DND-41 (cell line): ENCODE results near the gene RAMP1.

Source experiments
- ATAC-seq: fragments of 200-7000 bp; cut with Tn5 transposase; 3 replicates; pipeline ENCODE4 v1.9.1; 2021; ENCODE audit warnings: low read depth; ENCODE audit not compliant: insufficient read depth
- DNase-seq: peaks from one replicate; pipeline ENCODE4 v3.0.0-alpha.2; 2020
- H2AFZ ChIP-seq: 2 replicates; pipeline ENCODE4 v1.6.0; 2012; ENCODE audit warnings: low read depth, low read length
- H3K27ac ChIP-seq: 2 replicates; pipeline ENCODE4 v1.5.1; 2012; ENCODE audit warnings: low read length, inconsistent platforms
- H3K27me3 ChIP-seq: fragments of 200-600 bp; sonication (generic); 2 replicates; pipeline ENCODE4 v1.6.0; 2012; ENCODE audit warnings: low read length, mild to moderate bottlenecking, inconsistent platforms; ENCODE audit not compliant: insufficient read depth, poor library complexity
- H3K36me3 ChIP-seq: 2 replicates; pipeline ENCODE4 v1.5.1; 2012; ENCODE audit warnings: low read length, inconsistent platforms; ENCODE audit not compliant: insufficient read depth
- H3K4me1 ChIP-seq: 2 replicates; pipeline ENCODE4 v1.5.1; 2012; ENCODE audit warnings: mild to moderate bottlenecking, low read length; ENCODE audit not compliant: insufficient read depth
- H3K4me2 ChIP-seq: 2 replicates; pipeline ENCODE4 v1.6.0; 2012; ENCODE audit warnings: mild to moderate bottlenecking, moderate library complexity, low read length, inconsistent platforms; ENCODE audit not compliant: insufficient read depth
- H3K4me3 ChIP-seq, 2 experiments: fragments of 200-600 bp in 1 of 2; shearing (Covaris generic) in 1 of 2; 2 replicates each; pipeline ENCODE4 v1.5.1; 2012 to 2016; ENCODE audit warnings: inconsistent platforms in 2 of 2, low read length in 2 of 2, mild to moderate bottlenecking in 2 of 2, low read depth in 1 of 2, moderate library complexity in 1 of 2
- H3K79me2 ChIP-seq: 2 replicates; pipeline ENCODE4 v1.6.0; 2012; ENCODE audit warnings: low read length, inconsistent platforms; ENCODE audit not compliant: insufficient read depth
- H3K9ac ChIP-seq: 2 replicates; pipeline ENCODE4 v1.6.0; 2012; ENCODE audit warnings: low read depth, mild to moderate bottlenecking, inconsistent platforms, low read length, moderate library complexity
- H3K9me3 ChIP-seq: 2 replicates; pipeline ENCODE4 v1.5.1; 2012; ENCODE audit warnings: low read length, moderate library complexity, mild to moderate bottlenecking, inconsistent platforms; ENCODE audit not compliant: insufficient read depth, severe bottlenecking
- H4K20me1 ChIP-seq: 2 replicates; pipeline ENCODE4 v1.6.0; 2012; ENCODE audit warnings: low read length; ENCODE audit not compliant: insufficient read depth
- CTCF ChIP-seq: IDR thresholded peaks from 2 replicates; pipeline ENCODE4 v1.5.1; 2012; ENCODE audit warnings: borderline replicate concordance, low read length, moderate library complexity, mild to moderate bottlenecking; ENCODE audit not compliant: poor library complexity, severe bottlenecking; ENCODE audit errors: extremely low read depth
- EZH2 ChIP-seq: IDR thresholded peaks from 3 replicates; pipeline ENCODE4 v1.6.1; 2012; ENCODE audit warnings: borderline replicate concordance, low read depth, mild to moderate bottlenecking, moderate library complexity, low read length, inconsistent platforms; ENCODE audit not compliant: severe bottlenecking

RAMP1 gene

DNA sequence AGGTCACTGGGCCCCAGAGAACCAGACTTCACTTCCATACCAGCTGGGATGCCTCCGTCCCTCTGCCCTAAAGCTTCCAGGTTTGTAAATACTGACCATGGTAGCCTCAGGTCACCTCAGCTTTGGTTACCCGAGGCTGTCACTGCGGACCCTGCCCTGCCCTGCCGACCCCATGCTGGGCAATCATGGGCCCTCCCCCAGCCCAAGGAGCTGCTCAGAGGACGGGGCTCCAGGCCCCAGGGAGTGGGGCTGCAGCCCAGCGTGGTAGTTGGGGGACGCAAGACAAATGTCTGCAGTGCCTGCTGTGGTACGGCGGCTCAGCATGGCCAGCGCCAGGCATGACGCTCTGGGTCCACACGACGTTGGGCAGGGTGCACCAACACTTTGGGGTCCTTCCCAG is 25.3 kb downstream of the RAMP1 start:
- Histone ChIP-seq H3K4me3 (no peak overlapping the region), H3K4me1 (no peaks in the 10 kb centered on the region), H3K36me3 (no peaks in the 10 kb centered on the region), H3K27me3 (no peaks in the 10 kb centered on the region), H3K79me2 (no peaks in the 10 kb centered on the region), H4K20me1 (no peaks in the 10 kb centered on the region), H3K9ac (no peak overlapping the region), H3K27ac (no peak overlapping the region), H2AFZ (no peak overlapping the region), H3K4me2 (no peak overlapping the region), H3K9me3 (no peaks in the 10 kb centered on the region)
- TF ChIP-seq CTCF (no peak), EZH2 (no peak)
- no peak for ATAC-seq
- DNase-seq: no peak

DNA sequence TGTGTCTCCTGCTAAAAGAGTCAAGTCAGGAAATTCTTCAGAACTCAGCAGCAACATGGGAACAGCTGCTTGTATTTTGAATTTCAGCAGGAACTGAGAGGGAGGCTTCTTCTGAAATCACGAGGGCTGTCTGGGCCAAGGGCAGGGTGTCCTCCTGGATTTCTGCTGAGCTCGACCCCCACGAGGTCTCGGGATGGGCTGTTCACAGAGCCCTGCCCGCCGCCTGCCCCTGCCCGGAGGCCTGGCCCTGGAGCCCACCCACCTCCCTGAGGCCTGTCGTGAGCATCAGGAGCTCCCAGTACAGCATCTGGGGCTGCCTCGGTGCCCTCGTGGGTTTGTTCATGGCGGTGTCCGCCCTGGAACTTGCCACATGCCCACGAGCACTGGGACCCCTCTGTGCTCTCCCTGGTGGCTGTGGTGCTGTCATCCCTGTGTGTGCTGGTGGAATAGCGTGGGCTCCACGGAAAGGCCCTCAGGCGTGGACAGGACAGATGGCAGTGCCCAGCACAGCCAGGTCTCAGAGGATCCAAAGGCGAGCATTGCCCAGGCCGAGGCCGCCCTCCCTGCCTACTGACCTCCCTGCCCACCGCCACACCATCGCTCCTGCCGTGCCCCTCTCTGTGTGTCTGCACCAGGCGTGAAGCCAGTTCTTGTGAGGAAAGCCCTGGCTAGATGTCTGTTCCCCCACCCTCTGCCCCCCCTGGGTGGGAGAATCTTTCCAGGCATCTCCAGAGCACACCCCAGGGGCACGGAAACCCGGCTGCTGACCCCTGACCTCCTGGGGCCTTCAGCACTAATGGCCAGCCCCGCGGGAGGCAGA is 25.9 kb downstream of the RAMP1 start:
- TF ChIP-seq CTCF (no peak), EZH2 (no peak)
- Histone ChIP-seq H3K27ac (no peak overlapping the region), H4K20me1 (no peaks in the 10 kb centered on the region), H3K36me3 (no peaks in the 10 kb centered on the region), H3K9ac (no peak overlapping the region), H3K4me3 (no peak overlapping the region), H3K4me1 (no peaks in the 10 kb centered on the region), H3K9me3 (no peaks in the 10 kb centered on the region), H2AFZ (no peak overlapping the region), H3K4me2 (no peak overlapping the region), H3K79me2 (no peaks in the 10 kb centered on the region), H3K27me3 (no peaks in the 10 kb centered on the region)
- ATAC-seq (no peak), DNase-seq (no peak)

DNA sequence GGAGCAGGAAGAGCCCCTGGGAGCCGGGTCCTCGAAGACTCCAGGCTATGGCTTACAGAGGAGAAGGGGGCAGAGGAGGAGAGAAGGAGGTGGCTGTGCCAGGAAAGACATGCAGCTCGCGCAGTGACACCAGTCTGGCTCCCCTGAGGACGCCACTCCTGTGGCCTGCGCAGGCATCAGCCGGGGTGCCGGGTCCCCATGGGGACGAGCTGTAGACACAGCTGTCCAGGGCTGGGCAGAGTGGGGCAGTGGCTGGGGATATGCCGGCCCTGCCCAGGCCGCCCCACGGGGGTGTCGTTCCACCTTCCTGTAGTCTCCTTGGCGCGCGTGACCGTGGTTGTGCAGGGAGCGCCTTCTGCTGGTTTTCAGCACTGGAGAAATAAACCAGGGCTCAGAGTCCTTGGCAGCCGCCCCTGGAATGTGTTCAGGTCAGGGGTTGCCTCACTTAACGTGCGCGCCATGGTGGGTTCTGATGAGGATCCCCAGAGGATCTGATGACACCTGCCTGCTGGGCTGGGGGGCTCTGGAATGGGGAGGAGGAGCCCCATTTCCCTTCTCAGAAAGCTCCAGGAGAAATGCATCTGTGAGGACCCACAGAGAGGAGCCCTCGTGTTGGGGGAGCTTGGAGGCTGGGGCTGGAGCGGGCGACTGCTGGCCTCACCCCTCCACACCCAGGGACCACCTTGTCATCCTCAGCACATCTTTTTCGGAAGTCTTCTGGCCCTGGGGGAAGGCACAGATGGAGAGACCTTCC is 26.7 kb downstream of the RAMP1 start:
- no peak overlapping the region for H3K27ac ChIP-seq
- H3K4me2 ChIP-seq: no peak overlapping the region
- no peaks in the 10 kb centered on the region for H3K27me3 ChIP-seq
- H3K36me3 ChIP-seq: no peaks in the 10 kb centered on the region
- no peak overlapping the region for H3K4me3 ChIP-seq
- no peak overlapping the region for H3K9ac ChIP-seq
- no peak overlapping the region for H2AFZ ChIP-seq
- H3K9me3 ChIP-seq: no peaks in the 10 kb centered on the region
- TF ChIP-seq EZH2 (no peak), CTCF (no peak)
- H4K20me1 ChIP-seq: no peaks in the 10 kb centered on the region
- DNase-seq (no peak), ATAC-seq (no peak)
- no peaks in the 10 kb centered on the region for H3K4me1 ChIP-seq
- no peaks in the 10 kb centered on the region for H3K79me2 ChIP-seq
